ENCODE data around the gene UNC93B1. TPM values are rescaled to one million over a fixed set of nuclear protein-coding genes. Genes with fewer than 3 reads are reported as not detected.

The UNC93B1 gene
- total and polyA plus RNA-seq, 2 of the 13 experiments (the other 11 are each of a cell fraction or from before 2014, with no cell fraction given) = 8.8 to 18.9 TPM

DNA sequence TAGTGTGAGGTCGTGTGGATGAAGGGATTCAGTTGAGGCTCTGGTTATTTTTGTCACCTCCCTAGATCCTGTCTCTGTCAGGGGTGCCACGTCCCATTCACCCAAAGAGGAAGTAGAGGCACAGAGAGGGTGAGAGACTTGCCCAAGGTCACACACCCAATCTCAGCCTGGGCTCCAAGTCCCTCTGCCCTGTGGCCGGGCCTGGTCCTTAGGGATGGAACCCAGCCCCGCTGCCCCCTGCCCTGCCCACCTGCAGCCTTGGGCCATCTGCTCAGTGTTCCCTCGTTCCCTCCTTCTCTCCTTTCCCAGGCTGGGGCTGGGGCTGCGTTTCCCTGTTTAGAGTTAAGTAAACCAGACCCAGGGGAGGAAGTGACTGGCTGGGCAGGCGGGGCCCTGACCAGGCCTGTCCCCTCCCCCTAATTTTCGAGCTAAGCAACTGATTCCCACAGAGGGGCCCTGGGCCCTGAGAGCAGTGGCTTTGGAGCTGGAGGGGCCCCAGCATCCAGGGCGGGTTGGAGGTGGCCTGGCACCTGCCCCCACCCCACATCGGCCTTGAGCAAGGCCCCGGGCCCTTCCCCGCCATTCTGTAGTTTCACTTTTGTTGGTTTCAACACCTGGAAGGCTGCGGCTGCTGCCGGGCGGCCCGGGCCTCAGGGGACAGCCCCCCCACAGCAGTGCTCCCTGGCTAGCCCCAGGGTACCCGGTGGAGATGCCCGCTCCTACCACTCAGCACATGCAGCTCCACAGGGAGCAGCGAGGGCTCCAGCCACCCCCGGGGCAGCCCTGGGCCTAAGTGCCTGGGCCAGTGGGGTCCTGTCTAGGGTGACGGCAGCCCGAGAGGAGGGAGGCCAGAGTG is 36.4 kb upstream of the UNC93B1 start (continued):
- TF ChIP-seq, protein P1, sequence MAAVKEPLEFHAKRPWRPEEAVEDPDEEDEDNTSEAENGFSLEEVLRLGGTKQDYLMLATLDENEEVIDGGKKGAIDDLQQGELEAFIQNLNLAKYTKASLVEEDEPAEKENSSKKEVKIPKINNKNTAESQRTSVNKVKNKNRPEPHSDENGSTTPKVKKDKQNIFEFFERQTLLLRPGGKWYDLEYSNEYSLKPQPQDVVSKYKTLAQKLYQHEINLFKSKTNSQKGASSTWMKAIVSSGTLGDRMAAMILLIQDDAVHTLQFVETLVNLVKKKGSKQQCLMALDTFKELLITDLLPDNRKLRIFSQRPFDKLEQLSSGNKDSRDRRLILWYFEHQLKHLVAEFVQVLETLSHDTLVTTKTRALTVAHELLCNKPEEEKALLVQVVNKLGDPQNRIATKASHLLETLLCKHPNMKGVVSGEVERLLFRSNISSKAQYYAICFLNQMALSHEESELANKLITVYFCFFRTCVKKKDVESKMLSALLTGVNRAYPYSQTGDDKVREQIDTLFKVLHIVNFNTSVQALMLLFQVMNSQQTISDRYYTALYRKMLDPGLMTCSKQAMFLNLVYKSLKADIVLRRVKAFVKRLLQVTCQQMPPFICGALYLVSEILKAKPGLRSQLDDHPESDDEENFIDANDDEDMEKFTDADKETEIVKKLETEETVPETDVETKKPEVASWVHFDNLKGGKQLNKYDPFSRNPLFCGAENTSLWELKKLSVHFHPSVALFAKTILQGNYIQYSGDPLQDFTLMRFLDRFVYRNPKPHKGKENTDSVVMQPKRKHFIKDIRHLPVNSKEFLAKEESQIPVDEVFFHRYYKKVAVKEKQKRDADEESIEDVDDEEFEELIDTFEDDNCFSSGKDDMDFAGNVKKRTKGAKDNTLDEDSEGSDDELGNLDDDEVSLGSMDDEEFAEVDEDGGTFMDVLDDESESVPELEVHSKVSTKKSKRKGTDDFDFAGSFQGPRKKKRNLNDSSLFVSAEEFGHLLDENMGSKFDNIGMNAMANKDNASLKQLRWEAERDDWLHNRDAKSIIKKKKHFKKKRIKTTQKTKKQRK (IDR thresholded peaks at IDR 0.05; ENCODE audit: low read length) = no peak
- TF ChIP-seq GATAD2A (CRISPR knock-in tag; IDR thresholded peaks at IDR 0.05) (no peak), ZFP82 (CRISPR knock-in tag; IDR thresholded peaks at IDR 0.05; ENCODE audit: borderline replicate concordance) (no peak), THYN1 (CRISPR knock-in tag; IDR thresholded peaks at IDR 0.05; ENCODE audit: borderline replicate concordance, low read depth) (no peak), ZNF431 (CRISPR knock-in tag; IDR thresholded peaks at IDR 0.05; ENCODE audit: borderline replicate concordance, low read depth) (no peak), TCF7 (IDR thresholded peaks at IDR 0.05; ENCODE audit: low read depth) (no peak), CHD2 (IDR thresholded peaks at IDR 0.05; ENCODE audit: low read depth, low read length) (no peak), CAMTA2 (CRISPR knock-in tag; IDR thresholded peaks at IDR 0.05; ENCODE audit: borderline replicate concordance) (no peak), NAIF1 (CRISPR knock-in tag; IDR thresholded peaks at IDR 0.05; ENCODE audit: borderline replicate concordance) (no peak), SMARCE1 (IDR thresholded peaks at IDR 0.05; ENCODE audit: borderline replicate concordance) (no peak), HNRNPUL1 (IDR thresholded peaks at IDR 0.05; ENCODE audit: low read depth, low read length) (no peak), SYNCRIP (IDR thresholded peaks at IDR 0.05; ENCODE audit: insufficient read depth, low read depth, low read length) (no peak), THAP11 (CRISPR knock-in tag; IDR thresholded peaks at IDR 0.05) (no peak), SNRNP70 (IDR thresholded peaks at IDR 0.05; ENCODE audit: low read depth, low read length) (no peak), ZNF598 (CRISPR knock-in tag; IDR thresholded peaks at IDR 0.05; ENCODE audit: borderline replicate concordance) (no peak), ZFP36 (IDR thresholded peaks at IDR 0.05; ENCODE audit: borderline replicate concordance, low read depth, low read length, partially characterized antibody) (no peak), HOXA5 (CRISPR knock-in tag; IDR thresholded peaks at IDR 0.05) (no peak), FOXK1 (CRISPR knock-in tag; IDR thresholded peaks at IDR 0.05; ENCODE audit: borderline replicate concordance, low read depth) (no peak), TSC22D2 (CRISPR knock-in tag; IDR thresholded peaks at IDR 0.05; ENCODE audit: borderline replicate concordance) (no peak), ERF (CRISPR knock-in tag; IDR thresholded peaks at IDR 0.05) (peak; percentile 30), ZFP41 (CRISPR knock-in tag; IDR thresholded peaks at IDR 0.05; ENCODE audit: borderline replicate concordance) (no peak), ZNF20 (CRISPR knock-in tag; IDR thresholded peaks at IDR 0.05) (no peak), HHEX (CRISPR knock-in tag; IDR thresholded peaks at IDR 0.05) (no peak)
- TF ChIP-seq, protein P2, sequence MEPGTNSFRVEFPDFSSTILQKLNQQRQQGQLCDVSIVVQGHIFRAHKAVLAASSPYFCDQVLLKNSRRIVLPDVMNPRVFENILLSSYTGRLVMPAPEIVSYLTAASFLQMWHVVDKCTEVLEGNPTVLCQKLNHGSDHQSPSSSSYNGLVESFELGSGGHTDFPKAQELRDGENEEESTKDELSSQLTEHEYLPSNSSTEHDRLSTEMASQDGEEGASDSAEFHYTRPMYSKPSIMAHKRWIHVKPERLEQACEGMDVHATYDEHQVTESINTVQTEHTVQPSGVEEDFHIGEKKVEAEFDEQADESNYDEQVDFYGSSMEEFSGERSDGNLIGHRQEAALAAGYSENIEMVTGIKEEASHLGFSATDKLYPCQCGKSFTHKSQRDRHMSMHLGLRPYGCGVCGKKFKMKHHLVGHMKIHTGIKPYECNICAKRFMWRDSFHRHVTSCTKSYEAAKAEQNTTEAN (CRISPR knock-in tag; conservative IDR thresholded peaks at IDR 0.05) = no peak
- TF ChIP-seq, protein P3, sequence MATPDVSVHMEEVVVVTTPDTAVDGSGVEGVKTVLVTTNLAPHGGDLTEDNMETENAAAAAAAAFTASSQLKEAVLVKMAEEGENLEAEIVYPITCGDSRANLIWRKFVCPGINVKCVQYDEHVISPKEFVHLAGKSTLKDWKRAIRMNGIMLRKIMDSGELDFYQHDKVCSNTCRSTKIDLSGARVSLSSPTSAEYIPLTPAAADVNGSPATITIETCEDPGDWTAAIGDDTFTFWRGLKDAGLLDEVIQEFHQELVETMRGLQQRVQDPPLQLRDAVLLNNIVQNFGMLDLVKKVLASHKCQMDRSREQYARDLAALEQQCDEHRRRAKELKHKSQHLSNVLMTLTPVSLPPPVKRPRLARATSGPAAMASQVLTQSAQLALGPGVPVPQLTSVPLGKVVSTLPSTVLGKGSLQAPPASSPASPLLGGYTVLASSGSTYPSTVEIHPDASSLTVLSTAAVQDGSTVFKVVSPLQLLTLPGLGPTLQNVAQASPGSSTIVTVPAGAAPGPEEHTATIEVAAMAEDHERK (CRISPR knock-in tag; IDR thresholded peaks at IDR 0.05; ENCODE audit: low read depth) = no peak
